IPS DF 6.9 (cell line): Measurements from ENCODE around the gene VNN1.
"Not testable (repeated sequence)": the region's sequence is repeated elsewhere in the genome, so short reads cannot be mapped to it uniquely, and the experiment has no call there.

Source experiments
- DNase-seq: peaks from one replicate; pipeline ENCODE4 v3.0.0-alpha.2; 2013; ENCODE audit warnings: low read depth, low spot score
- H3K27ac ChIP-seq: one replicate; pipeline ENCODE4 v1.5.1; 2013; ENCODE audit warnings: low read length, control low read depth
- H3K27me3 ChIP-seq: 2 replicates; pipeline ENCODE4 v1.6.1; 2013; ENCODE audit warnings: mild to moderate bottlenecking, low read length; ENCODE audit not compliant: control insufficient read depth, insufficient read depth
- H3K36me3 ChIP-seq: 2 replicates; pipeline ENCODE4 v1.6.1; 2013; ENCODE audit warnings: low read length; ENCODE audit not compliant: control insufficient read depth, insufficient read depth
- H3K4me1 ChIP-seq: 2 replicates; pipeline ENCODE4 v1.6.1; 2013; ENCODE audit warnings: low read length; ENCODE audit not compliant: control insufficient read depth, insufficient read depth
- H3K4me3 ChIP-seq: 2 replicates; pipeline ENCODE4 v1.5.1; 2013; ENCODE audit warnings: mild to moderate bottlenecking, low read length
- H3K9me3 ChIP-seq: 2 replicates; pipeline ENCODE4 v1.6.1; 2013; ENCODE audit warnings: low read length, inconsistent platforms; ENCODE audit not compliant: control insufficient read depth, insufficient read depth
- WGBS: extraction: QIAGEN DNeasy Blood & Tissue Kit; methylation state at CpG from one replicate; pipeline ENCODE4 v1.1.7; 2013; ENCODE audit warnings: mixed read lengths, missing lambda C conversion rate; ENCODE audit not compliant: insufficient read length, insufficient coverage; 5-methylcytosine and 5-hydroxymethylcytosine counted together

The VNN1 gene

GRCh38 chr6:132651062-132651461, 62.8 kb downstream of the VNN1 start:
- no peak overlapping the region for H3K4me3 ChIP-seq
- WGBS = no CpG with 5 or more reads among the region's 3 CpGs
- no peak for DNase-seq
- no peaks in the 10 kb centered on the region for H3K9me3 ChIP-seq
- no peaks in the 10 kb centered on the region for H3K4me1 ChIP-seq
- no peak overlapping the region for H3K27ac ChIP-seq
- no peaks in the 10 kb centered on the region for H3K27me3 ChIP-seq
- H3K36me3 ChIP-seq = no peaks in the 10 kb centered on the region

GRCh38 chr6:132650429-132650828, 63.4 kb downstream of the VNN1 start:
- no peaks in the 10 kb centered on the region for H3K27me3 ChIP-seq
- H3K36me3 ChIP-seq = no peaks in the 10 kb centered on the region
- no peak overlapping the region for H3K4me3 ChIP-seq
- no peaks in the 10 kb centered on the region for H3K9me3 ChIP-seq
- no peak overlapping the region for H3K27ac ChIP-seq
- no CpG with 5 or more reads among the region's 1 CpG for WGBS
- H3K4me1 ChIP-seq = no peaks in the 10 kb centered on the region
- DNase-seq = no peak

GRCh38 chr6:132648828-132649227, 65.0 kb downstream of the VNN1 start:
- no peak for DNase-seq
- Histone ChIP-seq H3K27me3 (no peaks in the 10 kb centered on the region), H3K36me3 (no peaks in the 10 kb centered on the region)

GRCh38 chr6:132648356-132648755, 65.5 kb downstream of the VNN1 start:
- no peak overlapping the region for H3K27ac ChIP-seq
- H3K27me3 ChIP-seq = no peaks in the 10 kb centered on the region
- no peaks in the 10 kb centered on the region for H3K36me3 ChIP-seq
- H3K4me1 ChIP-seq = no peaks in the 10 kb centered on the region
- WGBS = no CpG with 5 or more reads among the region's 2 CpGs
- no peak overlapping the region for H3K4me3 ChIP-seq
- DNase-seq = no peak
- no peaks in the 10 kb centered on the region for H3K9me3 ChIP-seq

More at GRCh38 chr6:132648828-132649227, 65.0 kb downstream of the VNN1 start:
- no peak overlapping the region for H3K4me3 ChIP-seq
- no peaks in the 10 kb centered on the region for H3K9me3 ChIP-seq
- 100% methylated on average over 1 of the region's 2 CpGs for WGBS
- H3K4me1 ChIP-seq = no peaks in the 10 kb centered on the region
- no peak overlapping the region for H3K27ac ChIP-seq

GRCh38 chr6:132643547-132643946, 70.3 kb downstream of the VNN1 start:
- Histone ChIP-seq H3K36me3 (no peaks in the 10 kb centered on the region), H3K27me3 (no peaks in the 10 kb centered on the region), H3K4me1 (no peaks in the 10 kb centered on the region), H3K9me3 (no peaks in the 10 kb centered on the region), H3K4me3 (no peak overlapping the region), H3K27ac (no peak overlapping the region)
- DNase-seq = no peak
- no CpG with 5 or more reads among the region's 3 CpGs for WGBS

GRCh38 chr6:132637135-132637534, 76.7 kb downstream of the VNN1 start:
- not testable (repeated sequence) for H3K4me1 ChIP-seq, H3K4me3 ChIP-seq, H3K27ac ChIP-seq, H3K36me3 ChIP-seq, H3K27me3 ChIP-seq, DNase-seq, H3K9me3 ChIP-seq
- WGBS = no CpG with 5 or more reads among the region's 1 CpG

- not testable (repeated sequence) for H3K27ac ChIP-seq, H3K4me1 ChIP-seq, H3K4me3 ChIP-seq, H3K9me3 ChIP-seq, H3K36me3 ChIP-seq, DNase-seq, H3K27me3 ChIP-seq
- WGBS = no CpG with 5 or more reads among the region's 3 CpGs
Observed at GRCh38 chr6:132635906-132636305, 77.9 kb downstream of the VNN1 start.

GRCh38 chr6:132635288-132635687, 78.6 kb downstream of the VNN1 start:
- H3K36me3 ChIP-seq, H3K9me3 ChIP-seq, H3K27me3 ChIP-seq, H3K4me3 ChIP-seq, H3K27ac ChIP-seq, H3K4me1 ChIP-seq, DNase-seq: not testable (repeated sequence)
- WGBS = no CpG with 5 or more reads among the region's 3 CpGs

GRCh38 chr6:132634796-132635195, 79.1 kb downstream of the VNN1 start:
- WGBS = no CpG with 5 or more reads among the region's 4 CpGs

GRCh38 chr6:132633362-132633761, 80.5 kb downstream of the VNN1 start:
- DNase-seq = no peak
- H3K27ac ChIP-seq = no peak overlapping the region
- no peaks in the 10 kb centered on the region for H3K36me3 ChIP-seq
- no CpG with 5 or more reads among the region's 2 CpGs for WGBS
- H3K9me3 ChIP-seq = no peaks in the 10 kb centered on the region
- no peaks in the 10 kb centered on the region; the same call in 1 of the 2 replicates for H3K4me1 ChIP-seq
- H3K27me3 ChIP-seq = no peaks in the 10 kb centered on the region
- no peak overlapping the region for H3K4me3 ChIP-seq

More at GRCh38 chr6:132634796-132635195, 79.1 kb downstream of the VNN1 start:
- no peak for DNase-seq
- Histone ChIP-seq H3K4me1 (no peaks in the 10 kb centered on the region; the same call in 1 of the 2 replicates), H3K27ac (no peak overlapping the region), H3K9me3 (no peaks in the 10 kb centered on the region), H3K4me3 (no peak overlapping the region), H3K27me3 (no peaks in the 10 kb centered on the region), H3K36me3 (no peaks in the 10 kb centered on the region)
